IPS DF 19.7 (cell line): Measurements from ENCODE around the gene ARHGAP4.

ENCODE experiments used
- DNase-seq: peaks from one replicate; pipeline ENCODE4 v3.0.0-alpha.2; 2013; ENCODE audit warnings: low read depth, low spot score

Gene ARHGAP4

GRCh38 chrX:153868576-153869472, 57.2 kb downstream of the ARHGAP4 start:
- DNase-seq: no peak

- no peak for DNase-seq
Measured at GRCh38 chrX:153867671-153868070, 58.4 kb downstream of the ARHGAP4 start.

- DNase-seq: no peak
Measured at GRCh38 chrX:153867139-153867538, 58.9 kb downstream of the ARHGAP4 start.

GRCh38 chrX:153866302-153867019, 59.6 kb downstream of the ARHGAP4 start:
- DNase-seq: no peak

GRCh38 chrX:153865685-153866084, 60.4 kb downstream of the ARHGAP4 start:
- no peak for DNase-seq

DNA sequence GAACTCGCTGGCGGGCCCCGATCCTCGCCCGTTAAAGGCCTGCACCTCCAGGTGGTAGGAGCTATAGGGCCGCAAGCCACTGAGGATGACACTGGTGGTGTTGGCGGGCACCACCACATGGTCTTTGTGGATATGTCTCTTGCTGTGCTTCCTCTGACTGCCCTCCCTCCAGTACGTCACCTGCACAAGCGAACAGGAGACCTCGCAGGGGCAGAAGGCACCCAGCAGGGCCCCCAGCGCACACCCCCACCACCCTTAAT, 60.8 kb downstream of the ARHGAP4 start:
- DNase-seq: no peak

- no peak for DNase-seq
Measured at GRCh38 chrX:153864561-153865320, 61.3 kb downstream of the ARHGAP4 start.

DNA sequence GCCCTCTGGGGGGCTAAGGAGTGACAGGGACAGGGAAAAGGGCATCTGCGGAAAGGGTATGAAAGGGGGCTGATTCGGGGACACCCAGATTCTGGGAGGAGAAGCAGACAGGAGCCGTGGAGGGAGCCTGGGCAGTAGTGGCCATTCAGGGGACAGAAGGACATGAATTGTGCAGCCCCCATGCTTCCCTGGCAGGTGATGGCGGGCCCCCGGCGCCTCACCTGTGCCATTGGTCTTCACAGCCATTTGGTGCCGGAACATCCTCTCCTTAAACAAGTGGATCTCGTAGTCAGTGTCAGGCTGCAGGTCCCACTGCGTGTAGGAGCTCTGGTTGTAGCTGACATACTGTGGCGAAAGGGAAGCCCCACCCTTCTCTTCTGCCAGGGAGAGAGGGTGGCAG, 62.0 kb downstream of the ARHGAP4 start:
- DNase-seq: no peak

DNA sequence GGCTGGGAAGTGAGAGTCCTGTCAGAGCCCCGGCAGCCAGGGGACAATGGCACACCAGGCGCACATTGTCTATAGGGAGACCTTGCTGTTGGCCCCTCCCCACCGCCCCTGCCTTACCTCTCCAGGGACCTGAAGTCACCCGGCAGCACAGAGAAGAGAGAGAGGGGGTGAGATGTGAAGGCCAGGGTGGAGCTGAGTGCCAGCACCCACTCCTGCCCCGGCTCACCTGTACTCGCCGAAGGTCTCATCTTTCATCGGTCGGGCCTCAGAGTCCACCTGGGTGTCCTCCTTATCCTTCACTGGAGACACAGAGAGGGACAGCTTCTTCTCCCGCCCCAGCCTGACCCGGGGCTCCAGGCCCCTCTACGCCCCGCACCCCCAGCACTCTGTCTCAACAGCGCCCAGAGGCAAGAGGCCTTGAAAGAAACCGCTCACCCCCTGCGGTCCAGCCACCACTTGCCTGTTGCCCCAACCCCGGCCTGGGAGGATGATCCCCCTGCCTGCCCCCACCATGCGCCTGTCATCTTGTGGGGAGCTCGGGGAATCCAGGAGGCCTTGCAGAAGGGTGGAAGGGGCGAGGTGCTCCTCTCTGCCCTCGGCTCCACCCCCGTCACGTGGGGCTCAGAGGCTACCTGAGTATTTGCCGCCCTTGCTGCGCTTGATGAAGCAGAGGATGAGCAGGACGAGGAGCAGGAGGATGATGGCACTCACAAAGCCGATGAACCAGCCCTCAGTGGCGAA, 62.6 kb downstream of the ARHGAP4 start:
- no peak for DNase-seq

DNA sequence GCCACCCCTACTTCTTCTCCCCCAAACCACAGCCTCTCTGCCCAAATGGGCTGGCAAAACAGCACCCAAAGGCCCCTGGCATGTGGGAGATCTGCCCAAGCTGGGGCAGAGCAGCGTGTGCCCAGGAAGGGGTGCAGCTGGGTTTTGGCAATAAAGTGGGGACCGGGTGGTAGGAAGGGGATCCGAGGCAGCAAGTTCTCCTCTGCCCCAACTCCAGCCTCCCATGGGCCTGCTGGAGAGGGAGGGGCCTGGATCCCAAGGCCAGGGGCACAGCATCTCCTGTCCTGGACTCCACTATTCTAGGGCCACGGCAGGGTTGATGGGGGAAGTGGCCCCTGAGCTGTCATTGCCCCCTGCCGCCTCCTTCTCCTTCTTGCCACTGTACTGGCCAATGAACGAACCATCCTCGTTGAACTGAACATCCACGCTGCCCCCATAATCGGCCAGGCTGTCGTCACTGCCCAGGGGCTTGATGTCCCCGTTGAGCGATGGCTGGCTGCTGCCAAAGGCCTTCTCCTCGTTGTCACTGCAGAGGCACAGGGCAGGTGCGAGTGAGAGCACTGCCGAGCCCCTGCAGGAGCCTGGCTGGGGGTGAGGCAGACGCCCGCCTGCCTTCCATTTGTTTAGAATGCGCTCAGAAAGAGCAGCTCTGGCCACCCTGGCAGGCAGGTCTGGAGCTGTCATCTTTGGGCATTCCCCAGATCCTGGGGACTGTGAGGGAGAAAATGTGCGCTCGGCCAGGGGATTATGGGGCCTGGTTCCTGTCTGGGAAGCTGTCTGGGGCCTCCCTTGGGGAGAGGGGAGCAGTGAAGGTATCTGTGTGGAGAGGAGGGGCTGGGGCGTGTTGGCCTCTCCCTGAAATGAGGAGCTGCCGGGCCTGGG, 63.5 kb downstream of the ARHGAP4 start:
- no peak for DNase-seq

DNA sequence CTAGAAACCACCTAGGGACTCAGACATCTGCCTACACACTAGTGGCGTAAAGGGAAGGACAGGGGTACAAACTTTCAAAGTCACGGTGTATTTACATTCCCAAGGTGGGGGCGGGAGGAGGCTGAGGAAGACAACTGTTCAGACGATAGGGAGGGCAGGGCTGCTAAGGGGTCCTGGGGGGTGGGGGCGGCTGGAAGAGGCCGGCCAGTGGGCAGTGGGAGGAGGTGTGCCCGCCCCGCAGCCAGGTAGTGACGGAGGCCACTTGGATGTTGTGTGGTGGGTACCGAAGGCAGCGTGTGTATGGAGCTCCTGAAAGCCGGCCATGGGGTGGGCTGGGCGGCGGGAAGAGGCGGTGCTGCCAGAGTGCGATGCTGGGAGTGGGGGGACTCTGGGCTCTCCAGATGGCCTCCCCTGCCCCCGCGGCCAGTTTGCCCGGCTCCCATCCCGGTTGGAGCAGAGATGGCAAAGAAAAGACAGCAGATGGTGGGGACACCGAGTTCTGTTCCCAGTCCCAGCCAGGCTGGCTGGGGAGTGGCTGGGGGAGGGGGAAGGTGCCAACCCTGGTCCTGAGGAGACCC, 64.2 kb downstream of the ARHGAP4 start:
- DNase-seq: no peak

DNA sequence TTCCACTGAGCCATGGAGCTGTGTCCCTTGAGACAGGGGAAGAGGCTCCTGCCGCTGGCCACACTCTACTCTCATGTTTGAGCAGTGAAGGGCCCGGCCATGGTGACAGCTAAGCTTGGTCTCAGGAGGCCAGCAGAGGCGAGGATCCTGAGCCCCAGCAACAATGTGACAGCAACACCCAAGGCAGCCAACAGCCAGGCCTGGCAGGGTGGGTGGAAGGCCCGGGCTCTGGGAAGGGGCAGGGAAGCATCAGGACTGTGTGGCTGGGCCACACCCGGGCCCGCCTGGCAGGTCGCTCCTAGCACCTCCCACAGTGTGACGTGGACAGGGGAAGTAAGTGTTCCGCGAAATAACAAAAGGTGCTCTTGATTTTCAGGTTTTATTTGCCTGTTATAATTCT, 64.9 kb downstream of the ARHGAP4 start:
- no peak for DNase-seq
